ENCODE measurements around the gene TTC6. TPM values are rescaled to one million over a fixed set of nuclear protein-coding genes. Genes with fewer than 3 reads are reported as not detected.

The TTC6 gene
- polyA plus RNA-seq, 4 donors = 0.22 to 3.4 (median 0.54) TPM

- DNase-seq (peak; percentile 51 to 87), FAIRE-seq (no peak)
- H3K27ac ChIP-seq (ENCODE audit: low read depth in 1 of 3, low read length in 2 of 3) = peak overlapping the region; percentile 46 to 81 (median 81)
- WGBS, 3 donors = 2 to 5% (median 3%) methylated on average over 57 to 67 of the region's 67 CpGs
- H3K9me3 ChIP-seq (ENCODE audit: control insufficient read depth in 2 of 2, insufficient read depth in 1 of 2, low read depth in 1 of 2, low read length in 1 of 2) = no peaks in the 10 kb centered on the region
- H3K27me3 ChIP-seq (ENCODE audit: control insufficient read depth in 3 of 3, insufficient read depth in 3 of 3, low read length in 3 of 3) = peaks cover 0 to 29% (median 23%) of the 10 kb centered on the region in 3 donors
- peaks cover 0 to 10% (median 0%) of the 10 kb centered on the region in 3 donors for H3K36me3 ChIP-seq (ENCODE audit: control insufficient read depth in 3 of 3, insufficient read depth in 2 of 3, low read depth in 1 of 3, low read length in 3 of 3)
- H3K4me3 ChIP-seq (ENCODE audit: low read depth in 1 of 3, low read length in 3 of 3) = peak overlapping the region; percentile 50 to 77 (median 62)
- H3K4me1 ChIP-seq (ENCODE audit: control insufficient read depth in 3 of 3, insufficient read depth in 2 of 3, low read depth in 1 of 3, low read length in 2 of 3) = peaks cover 0 to 14% (median 1%) of the 10 kb centered on the region in 3 donors
Observed at GRCh38 chr14:37583358-37584210, 11.8 kb upstream of the TTC6 start.

GRCh38 chr14:37584211-37585100 is 11.0 kb upstream of the TTC6 start:
- Histone ChIP-seq H3K9me3 (ENCODE audit: control insufficient read depth in 2 of 2, insufficient read depth in 1 of 2, low read depth in 1 of 2, low read length in 1 of 2) (no peaks in the 10 kb centered on the region), H3K36me3 (ENCODE audit: control insufficient read depth in 3 of 3, insufficient read depth in 2 of 3, low read depth in 1 of 3, low read length in 3 of 3) (peaks cover 0 to 11% (median 0%) of the 10 kb centered on the region in 3 donors), H3K27me3 (ENCODE audit: control insufficient read depth in 3 of 3, insufficient read depth in 3 of 3, low read length in 3 of 3) (peaks cover 0 to 36% (median 26%) of the 10 kb centered on the region in 3 donors), H3K4me3 (ENCODE audit: low read depth in 1 of 3, low read length in 3 of 3) (peak overlapping the region; percentile 50 to 77 (median 62)), H3K4me1 (ENCODE audit: control insufficient read depth in 3 of 3, insufficient read depth in 2 of 3, low read depth in 1 of 3, low read length in 2 of 3) (peaks cover 0 to 14% (median 1%) of the 10 kb centered on the region in 3 donors), H3K27ac (ENCODE audit: low read depth in 1 of 3, low read length in 2 of 3) (peak overlapping the region in 1 of 3 donors; percentile 81)
- no peak for FAIRE-seq
- DNase-seq = peak; percentile 22 to 93
- WGBS, 3 donors = 18 to 41% (median 40%) methylated on average over 62 of the region's 62 CpGs

- no peaks in the 10 kb centered on the region for H3K9me3 ChIP-seq (ENCODE audit: control insufficient read depth in 2 of 2, insufficient read depth in 1 of 2, low read depth in 1 of 2, low read length in 1 of 2)
- peak in 1 of 2 donors; percentile 85 for DNase-seq
- H3K4me3 ChIP-seq (ENCODE audit: low read depth in 1 of 3, low read length in 3 of 3) = peak overlapping the region in 1 of 3 donors; percentile 62
- no peak for FAIRE-seq
- H3K27ac ChIP-seq (ENCODE audit: low read depth in 1 of 3, low read length in 2 of 3) = peak overlapping the region in 1 of 3 donors; percentile 81
- H3K4me1 ChIP-seq (ENCODE audit: control insufficient read depth in 3 of 3, insufficient read depth in 2 of 3, low read depth in 1 of 3, low read length in 2 of 3) = peaks cover 0 to 14% (median 1%) of the 10 kb centered on the region in 3 donors
- peaks cover 0 to 36% (median 26%) of the 10 kb centered on the region in 3 donors for H3K27me3 ChIP-seq (ENCODE audit: control insufficient read depth in 3 of 3, insufficient read depth in 3 of 3, low read length in 3 of 3)
- 40 to 83% (median 68%) methylated on average over 23 of the region's 23 CpGs for WGBS, 3 donors
- H3K36me3 ChIP-seq (ENCODE audit: control insufficient read depth in 3 of 3, insufficient read depth in 2 of 3, low read depth in 1 of 3, low read length in 3 of 3) = peaks cover 0 to 11% (median 0%) of the 10 kb centered on the region in 3 donors
Observed at GRCh38 chr14:37585101-37585511, 10.3 kb upstream of the TTC6 start.

DNA sequence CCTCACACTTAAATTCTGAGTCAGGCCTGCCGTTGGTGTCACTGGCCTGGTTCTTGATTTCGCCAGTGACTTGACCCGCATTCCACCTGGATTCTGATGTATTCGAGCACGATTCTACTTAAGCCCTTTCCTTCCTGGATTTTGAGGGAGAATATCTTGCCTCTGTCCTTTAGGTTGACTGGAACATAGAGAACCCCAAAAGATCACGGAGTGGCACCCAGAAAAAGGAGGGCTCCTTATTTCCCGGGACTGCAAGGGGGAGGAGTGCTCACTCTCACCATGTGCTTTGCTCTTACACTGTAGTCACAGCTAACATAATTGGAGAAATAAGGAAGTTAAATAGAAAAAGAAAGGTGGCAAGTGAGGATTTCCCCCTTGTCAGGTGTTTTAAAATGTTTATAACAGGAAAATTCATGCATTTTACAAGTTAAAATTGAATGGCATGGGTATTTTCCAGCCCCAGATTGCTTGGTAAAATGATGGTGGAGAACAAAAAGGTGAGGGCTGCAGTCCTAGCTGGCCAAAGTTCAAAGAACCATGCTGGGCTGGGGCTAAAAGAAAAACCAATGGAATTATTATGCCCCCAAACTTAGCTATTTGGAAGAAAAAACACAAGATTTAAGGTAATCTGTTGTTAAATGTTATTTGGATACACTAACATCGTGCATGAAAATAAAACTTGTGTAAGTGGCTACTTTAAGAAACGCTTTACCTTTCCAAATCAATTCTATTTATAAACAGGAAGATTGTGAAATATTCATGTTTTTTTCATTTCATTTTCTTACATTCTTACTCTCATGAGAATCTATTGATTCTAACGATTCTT is 9.2 kb upstream of the TTC6 start:
- 16 to 29% (median 21%) methylated on average over 10 of the region's 10 CpGs for WGBS, 3 donors
- no peak for FAIRE-seq
- peak; percentile 51 to 82 for DNase-seq
- Histone ChIP-seq H3K27ac (ENCODE audit: low read depth in 1 of 3, low read length in 2 of 3) (peak overlapping the region in 1 of 3 donors; percentile 81), H3K9me3 (ENCODE audit: control insufficient read depth in 2 of 2, insufficient read depth in 1 of 2, low read depth in 1 of 2, low read length in 1 of 2) (no peaks in the 10 kb centered on the region), H3K27me3 (ENCODE audit: control insufficient read depth in 3 of 3, insufficient read depth in 3 of 3, low read length in 3 of 3) (peaks cover 0 to 38% (median 26%) of the 10 kb centered on the region in 3 donors), H3K36me3 (ENCODE audit: control insufficient read depth in 3 of 3, insufficient read depth in 2 of 3, low read depth in 1 of 3, low read length in 3 of 3) (peaks cover 0 to 12% (median 1%) of the 10 kb centered on the region in 3 donors), H3K4me1 (ENCODE audit: control insufficient read depth in 3 of 3, insufficient read depth in 2 of 3, low read depth in 1 of 3, low read length in 2 of 3) (peaks cover 0 to 14% (median 1%) of the 10 kb centered on the region in 3 donors), H3K4me3 (ENCODE audit: low read depth in 1 of 3, low read length in 3 of 3) (no peak overlapping the region)

DNA sequence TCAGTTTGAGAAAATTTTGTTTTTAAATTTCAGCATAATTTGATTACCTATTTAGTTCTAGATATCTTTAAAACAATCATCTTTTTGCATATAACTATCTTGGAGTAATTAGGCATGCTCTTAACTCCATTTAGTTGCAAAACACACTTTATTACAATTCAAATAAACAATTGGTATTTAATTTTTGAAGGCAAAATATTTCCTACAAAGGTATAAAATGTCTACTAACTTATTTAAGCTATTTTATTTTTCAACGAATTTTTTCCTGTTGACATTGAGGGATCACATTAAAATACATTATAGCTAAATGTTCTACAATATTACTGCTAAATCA is 8.7 kb upstream of the TTC6 start:
- Histone ChIP-seq H3K27me3 (ENCODE audit: control insufficient read depth in 3 of 3, insufficient read depth in 3 of 3, low read length in 3 of 3) (peaks cover 0 to 38% (median 28%) of the 10 kb centered on the region in 3 donors), H3K36me3 (ENCODE audit: control insufficient read depth in 3 of 3, insufficient read depth in 2 of 3, low read depth in 1 of 3, low read length in 3 of 3) (peaks cover 0 to 17% (median 1%) of the 10 kb centered on the region in 3 donors), H3K9me3 (ENCODE audit: control insufficient read depth in 2 of 2, insufficient read depth in 1 of 2, low read depth in 1 of 2, low read length in 1 of 2) (no peaks in the 10 kb centered on the region), H3K27ac (ENCODE audit: low read depth in 1 of 3, low read length in 2 of 3) (peak overlapping the region in 1 of 3 donors; percentile 81), H3K4me1 (ENCODE audit: control insufficient read depth in 3 of 3, insufficient read depth in 2 of 3, low read depth in 1 of 3, low read length in 2 of 3) (peaks cover 0 to 14% (median 1%) of the 10 kb centered on the region in 3 donors), H3K4me3 (ENCODE audit: low read depth in 1 of 3, low read length in 3 of 3) (peak overlapping the region in 1 of 3 donors; percentile 67)
- DNase-seq = no peak
- WGBS, 3 donors = 0 to 5% (median 0%) methylated on average over 1 of the region's 1 CpG
- FAIRE-seq = no peak

GRCh38 chr14:37587131-37587803 is 8.2 kb upstream of the TTC6 start:
- 4 to 8% (median 7%) methylated on average over 4 of the region's 4 CpGs for WGBS, 3 donors
- Histone ChIP-seq H3K4me3 (ENCODE audit: low read depth in 1 of 3, low read length in 3 of 3) (peak overlapping the region; percentile 46 to 67 (median 60)), H3K4me1 (ENCODE audit: control insufficient read depth in 3 of 3, insufficient read depth in 2 of 3, low read depth in 1 of 3, low read length in 2 of 3) (peaks cover 0 to 14% (median 1%) of the 10 kb centered on the region in 3 donors), H3K27ac (ENCODE audit: low read depth in 1 of 3, low read length in 2 of 3) (peak overlapping the region; percentile 6 to 81 (median 17)), H3K36me3 (ENCODE audit: control insufficient read depth in 3 of 3, insufficient read depth in 2 of 3, low read depth in 1 of 3, low read length in 3 of 3) (peaks cover 0 to 21% (median 1%) of the 10 kb centered on the region in 3 donors), H3K27me3 (ENCODE audit: control insufficient read depth in 3 of 3, insufficient read depth in 3 of 3, low read length in 3 of 3) (peaks cover 0 to 38% (median 33%) of the 10 kb centered on the region in 3 donors), H3K9me3 (ENCODE audit: control insufficient read depth in 2 of 2, insufficient read depth in 1 of 2, low read depth in 1 of 2, low read length in 1 of 2) (no peaks in the 10 kb centered on the region)
- DNase-seq (peak; percentile 31 to 61), FAIRE-seq (no peak)

GRCh38 chr14:37587881-37588666 is 7.4 kb upstream of the TTC6 start:
- Histone ChIP-seq H3K9me3 (ENCODE audit: control insufficient read depth in 2 of 2, insufficient read depth in 1 of 2, low read depth in 1 of 2, low read length in 1 of 2) (no peaks in the 10 kb centered on the region), H3K4me1 (ENCODE audit: control insufficient read depth in 3 of 3, insufficient read depth in 2 of 3, low read depth in 1 of 3, low read length in 2 of 3) (peaks cover 0 to 10% (median 1%) of the 10 kb centered on the region in 3 donors), H3K4me3 (ENCODE audit: low read depth in 1 of 3, low read length in 3 of 3) (peak overlapping the region; percentile 46 to 67 (median 60)), H3K36me3 (ENCODE audit: control insufficient read depth in 3 of 3, insufficient read depth in 2 of 3, low read depth in 1 of 3, low read length in 3 of 3) (peaks cover 0 to 28% (median 1%) of the 10 kb centered on the region in 3 donors), H3K27ac (ENCODE audit: low read depth in 1 of 3, low read length in 2 of 3) (peak overlapping the region; percentile 63 to 81 (median 74)), H3K27me3 (ENCODE audit: control insufficient read depth in 3 of 3, insufficient read depth in 3 of 3, low read length in 3 of 3) (peaks cover 0 to 45% (median 38%) of the 10 kb centered on the region in 3 donors)
- WGBS, 3 donors = 3 to 7% (median 3%) methylated on average over 57 to 63 of the region's 63 CpGs
- FAIRE-seq = no peak
- peak; percentile 48 to 74 for DNase-seq
